LNCAP (cell line): ENCODE results near the gene ALG9.

Experiments used
- TF ChIP-seq, protein P1 (sequence below): fragments of 450-650 bp; IDR thresholded peaks from 2 replicates; pipeline ENCODE4 v1.5.1; 2017; ENCODE audit warnings: mild to moderate bottlenecking

The ALG9 gene

DNA sequence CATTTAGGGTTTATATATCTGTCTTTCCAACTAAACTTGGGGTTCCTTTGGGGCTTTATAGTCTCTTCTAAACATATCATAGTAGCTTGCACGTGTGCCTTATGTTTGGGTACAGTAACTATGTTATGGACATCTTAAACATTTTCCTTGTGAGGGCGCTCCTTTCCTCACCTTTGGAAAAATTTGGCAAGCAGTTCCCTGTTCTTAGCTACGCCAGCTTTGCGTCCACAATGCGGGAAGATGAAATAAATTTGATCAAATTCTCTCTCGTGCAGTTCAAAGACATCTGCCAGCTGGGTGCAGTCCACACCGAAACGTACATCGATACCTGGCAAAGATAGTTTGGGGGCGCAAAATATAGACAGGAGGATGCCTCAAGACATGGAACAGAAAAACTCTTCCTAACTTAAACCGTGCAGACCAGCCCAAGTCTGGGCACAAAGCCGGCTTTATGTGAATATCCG is 7.0 kb upstream of the ALG9 start:
- TF ChIP-seq, protein P1, sequence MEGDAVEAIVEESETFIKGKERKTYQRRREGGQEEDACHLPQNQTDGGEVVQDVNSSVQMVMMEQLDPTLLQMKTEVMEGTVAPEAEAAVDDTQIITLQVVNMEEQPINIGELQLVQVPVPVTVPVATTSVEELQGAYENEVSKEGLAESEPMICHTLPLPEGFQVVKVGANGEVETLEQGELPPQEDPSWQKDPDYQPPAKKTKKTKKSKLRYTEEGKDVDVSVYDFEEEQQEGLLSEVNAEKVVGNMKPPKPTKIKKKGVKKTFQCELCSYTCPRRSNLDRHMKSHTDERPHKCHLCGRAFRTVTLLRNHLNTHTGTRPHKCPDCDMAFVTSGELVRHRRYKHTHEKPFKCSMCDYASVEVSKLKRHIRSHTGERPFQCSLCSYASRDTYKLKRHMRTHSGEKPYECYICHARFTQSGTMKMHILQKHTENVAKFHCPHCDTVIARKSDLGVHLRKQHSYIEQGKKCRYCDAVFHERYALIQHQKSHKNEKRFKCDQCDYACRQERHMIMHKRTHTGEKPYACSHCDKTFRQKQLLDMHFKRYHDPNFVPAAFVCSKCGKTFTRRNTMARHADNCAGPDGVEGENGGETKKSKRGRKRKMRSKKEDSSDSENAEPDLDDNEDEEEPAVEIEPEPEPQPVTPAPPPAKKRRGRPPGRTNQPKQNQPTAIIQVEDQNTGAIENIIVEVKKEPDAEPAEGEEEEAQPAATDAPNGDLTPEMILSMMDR: no peak

DNA sequence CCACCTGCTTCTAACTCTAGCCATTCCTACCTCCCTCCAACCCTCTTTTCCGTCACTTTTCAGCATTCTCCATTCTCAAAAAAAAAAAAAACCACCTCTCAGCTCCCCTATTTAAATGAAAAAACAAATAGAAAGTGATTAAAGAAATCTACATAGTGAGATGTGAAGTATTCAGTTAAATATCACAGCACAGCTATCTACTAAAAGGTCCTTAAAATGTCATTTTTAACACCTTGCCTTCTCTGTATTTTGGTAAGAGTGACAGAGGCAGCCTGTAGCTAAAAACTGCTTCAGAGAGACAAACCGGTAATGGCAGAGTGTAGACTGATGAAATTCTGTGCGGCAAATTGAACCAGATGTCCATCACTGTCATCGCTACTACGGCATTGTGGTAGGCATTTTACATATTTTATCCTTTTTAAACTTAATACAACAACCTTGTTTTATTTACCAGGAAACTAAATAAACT is 346 bp upstream of the ALG9 start:
- TF ChIP-seq, protein P1: no peak

DNA sequence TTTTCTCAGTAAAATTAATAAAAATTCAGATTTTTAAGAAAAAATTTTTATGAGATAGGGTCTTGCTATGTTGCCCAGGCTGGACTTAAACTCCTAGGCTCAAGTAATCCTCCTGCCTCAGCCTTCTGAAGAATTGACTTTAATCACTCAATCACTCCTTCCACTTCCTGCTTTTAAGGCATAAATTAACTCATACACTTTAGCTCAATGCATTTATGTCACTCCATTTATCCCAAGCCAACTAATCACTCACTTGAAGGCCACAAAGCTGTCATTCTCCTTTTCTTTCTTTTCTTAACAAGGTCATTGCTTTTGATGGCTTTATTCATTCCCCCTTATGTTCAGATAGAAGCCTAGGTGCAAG is 877 bp downstream of the ALG9 start:
- TF ChIP-seq, protein P1: no peak

DNA sequence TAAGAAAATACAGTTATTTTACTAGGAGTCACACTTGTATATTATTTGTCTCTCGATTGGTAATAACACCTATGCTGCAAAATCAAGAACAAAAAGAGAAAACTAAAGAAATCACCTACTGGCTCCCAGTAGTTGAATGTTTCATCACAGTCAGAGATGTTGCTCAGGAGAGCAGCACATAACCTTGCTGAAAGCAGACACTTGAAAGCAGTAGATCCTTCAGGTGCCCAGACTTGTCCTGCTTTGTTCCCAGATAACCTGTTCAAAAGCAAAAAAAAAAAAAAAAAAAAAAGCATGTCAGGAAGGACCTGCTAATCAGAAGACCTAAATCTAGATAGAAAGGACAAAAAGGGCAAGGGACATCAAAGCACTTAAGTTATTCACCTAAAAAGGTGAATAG is 1.3 kb downstream of the ALG9 start:
- TF ChIP-seq, protein P1: no peak

DNA sequence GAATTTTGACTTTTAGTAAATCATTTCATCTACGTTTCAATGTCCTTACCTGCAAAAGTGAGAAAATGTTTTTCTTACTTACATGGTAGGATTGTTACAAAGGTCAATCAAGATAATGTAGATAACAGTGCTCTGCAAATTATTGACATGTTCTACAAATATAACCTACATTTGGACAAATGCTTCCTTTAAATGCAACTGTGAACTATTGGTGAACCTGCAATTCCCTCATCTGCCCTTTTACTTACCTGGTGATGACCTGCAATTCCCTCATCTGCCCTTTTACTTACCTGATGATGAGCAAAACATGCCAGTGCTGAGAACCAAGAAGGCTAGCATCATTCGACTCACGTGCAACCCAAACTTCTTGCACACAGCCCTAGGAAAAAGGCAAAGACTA is 11.1 kb downstream of the ALG9 start:
- TF ChIP-seq, protein P1: no peak

DNA sequence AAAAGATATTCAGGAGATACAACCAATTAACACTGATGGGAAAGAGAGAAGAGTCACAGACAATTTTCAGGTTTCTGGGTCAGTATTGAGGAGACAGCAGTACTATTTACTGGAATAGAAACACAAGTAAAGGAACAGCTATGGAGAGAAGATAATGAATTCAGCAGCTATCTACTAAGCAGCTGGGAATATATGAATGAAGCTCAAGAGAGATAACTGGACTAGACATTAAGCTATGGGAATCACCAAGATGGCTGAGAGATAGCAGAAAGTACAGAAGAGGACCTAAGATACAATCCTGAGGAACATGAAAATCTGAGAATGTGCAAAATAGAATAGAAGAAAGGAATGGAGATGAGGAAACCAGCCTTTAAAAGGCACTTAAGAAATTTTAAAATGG is 15.9 kb downstream of the ALG9 start:
- TF ChIP-seq, protein P1: no peak

DNA sequence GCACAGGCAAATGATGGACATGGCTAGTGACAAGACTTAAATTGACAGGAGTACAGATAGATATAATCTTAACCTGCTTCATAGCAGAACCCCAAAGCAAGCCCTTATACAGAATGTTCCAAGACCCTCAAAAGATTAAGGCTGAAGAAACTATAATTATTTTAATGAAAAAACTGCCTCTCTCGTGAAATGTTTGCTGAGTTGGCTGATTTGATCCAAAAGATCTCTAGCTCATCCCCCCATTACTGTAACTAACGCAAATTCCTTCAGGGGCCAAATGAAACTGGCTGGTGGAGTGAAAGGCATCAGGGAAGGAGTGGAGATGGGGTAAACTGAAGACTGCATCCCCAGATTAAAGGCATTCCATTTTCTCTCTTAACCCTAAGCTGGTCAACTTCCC is 19.3 kb downstream of the ALG9 start:
- TF ChIP-seq, protein P1: no peak

DNA sequence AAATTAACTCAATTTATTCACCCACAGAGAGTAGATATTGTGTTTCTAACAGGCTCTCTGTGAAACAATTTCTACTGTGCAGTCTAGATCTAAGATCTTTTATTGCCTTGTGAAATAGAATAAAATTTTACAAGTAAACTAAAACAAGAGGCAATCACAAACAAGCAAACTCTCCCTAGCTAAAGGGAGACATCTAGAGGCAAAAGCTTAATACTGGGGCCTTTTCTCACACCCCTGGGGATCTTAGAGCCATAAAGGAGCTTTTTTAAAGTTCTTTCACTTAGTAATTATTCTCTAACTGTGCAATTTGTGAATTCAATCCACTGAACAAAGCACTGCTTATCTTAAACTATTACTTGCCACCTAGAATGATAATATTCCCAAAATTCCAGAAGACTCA is 19.7 kb downstream of the ALG9 start:
- TF ChIP-seq, protein P1: peak; percentile 75
